Measurements from ENCODE around the gene PGRMC2. TPM values are rescaled to one million over a fixed set of nuclear protein-coding genes. Genes with fewer than 3 reads are reported as not detected.
A peak's percentile ranks its signal among the peaks of the same experiment; 100 is the strongest.
"Not testable (repeated sequence)": the region's sequence is repeated elsewhere in the genome, so short reads cannot be mapped to it uniquely, and the experiment has no call there.

Gene PGRMC2
- total RNA-seq, 2 donors from 2014 or later: 79.8 to 90.1 TPM

DNA sequence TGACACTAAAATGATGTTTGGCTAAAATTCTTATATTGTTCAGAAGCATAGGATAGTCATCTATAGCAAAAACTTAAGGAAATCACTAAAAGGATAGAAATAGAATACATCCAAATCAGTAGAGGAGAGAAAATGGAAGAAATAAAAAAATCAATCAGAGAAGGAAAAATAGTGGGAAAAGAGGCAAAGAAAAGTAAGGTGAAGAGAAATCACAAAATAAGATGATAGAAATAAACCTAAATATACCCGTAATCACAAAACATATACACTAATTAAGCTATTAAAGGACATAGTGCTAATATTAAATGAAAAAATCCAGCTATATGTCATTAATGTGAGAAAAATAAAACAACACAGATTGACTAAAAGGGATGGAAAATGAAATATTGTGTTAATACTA is 6.3 kb downstream of the PGRMC2 start:
- no peak for DNase-seq
- intact Hi-C loops (cut with DNase I, micrococcal nuclease): loop anchor here in 1 of 2 donors (10.0 kb wide), 1 partner anchor 273 kb away; no protein-coding TSS in a partner anchor

DNA sequence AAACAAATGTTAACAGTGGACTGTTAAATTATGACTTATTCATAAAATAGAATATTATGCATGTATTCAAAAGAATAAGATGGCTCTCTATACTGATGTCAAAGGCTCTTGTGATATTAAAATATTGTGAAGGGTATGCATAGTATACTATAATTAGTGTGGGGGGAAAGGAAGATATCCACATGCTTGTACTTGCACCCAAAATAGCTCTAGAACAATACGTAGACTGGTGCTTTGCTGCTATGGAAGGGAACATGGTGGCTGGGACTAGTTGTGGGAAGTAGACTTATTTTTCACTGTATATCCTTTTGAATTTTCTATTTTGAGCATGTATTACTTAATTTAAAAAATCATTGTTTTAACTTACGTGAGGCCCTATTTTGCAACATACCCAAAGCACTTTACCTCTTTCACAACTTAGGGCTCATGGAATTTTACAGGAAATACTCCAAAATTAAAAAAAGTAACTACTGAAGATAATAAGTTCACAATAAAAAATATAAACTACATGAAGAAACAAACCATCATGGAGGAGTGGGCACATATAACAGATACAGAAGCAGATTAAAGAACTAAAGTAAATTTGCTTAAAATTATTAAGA is 7.9 kb downstream of the PGRMC2 start:
- intact Hi-C loops (cut with DNase I, micrococcal nuclease): loop anchor here in 1 of 2 donors (10.0 kb wide), 1 partner anchor 275 kb away; no protein-coding TSS in a partner anchor
- DNase-seq (no peak), ATAC-seq (no peak)

More for the DNA sequence above, 6.3 kb downstream of the PGRMC2 start:
- ATAC-seq: no peak

DNA sequence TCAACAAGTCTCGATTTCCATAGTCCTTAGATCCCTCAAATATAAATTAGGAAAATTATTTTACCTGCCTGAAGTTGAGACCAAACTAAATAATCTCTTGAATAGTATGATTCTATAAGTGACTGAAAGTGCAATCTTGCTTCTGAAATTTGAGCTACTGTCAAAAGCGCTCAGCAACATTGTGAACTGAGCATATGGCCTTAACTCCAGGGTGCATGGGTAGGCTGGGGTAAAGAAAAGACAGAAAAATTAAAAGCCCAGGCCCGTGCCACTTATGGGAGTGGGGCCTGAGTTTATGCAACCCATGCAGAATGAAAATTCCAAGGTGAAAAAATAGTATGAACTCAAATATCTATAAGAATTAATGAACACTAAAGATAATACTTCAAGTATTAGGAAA is 9.8 kb downstream of the PGRMC2 start:
- DNase-seq: no peak
- intact Hi-C loops (cut with DNase I, micrococcal nuclease): no loop called here
- no peak for ATAC-seq

DNA sequence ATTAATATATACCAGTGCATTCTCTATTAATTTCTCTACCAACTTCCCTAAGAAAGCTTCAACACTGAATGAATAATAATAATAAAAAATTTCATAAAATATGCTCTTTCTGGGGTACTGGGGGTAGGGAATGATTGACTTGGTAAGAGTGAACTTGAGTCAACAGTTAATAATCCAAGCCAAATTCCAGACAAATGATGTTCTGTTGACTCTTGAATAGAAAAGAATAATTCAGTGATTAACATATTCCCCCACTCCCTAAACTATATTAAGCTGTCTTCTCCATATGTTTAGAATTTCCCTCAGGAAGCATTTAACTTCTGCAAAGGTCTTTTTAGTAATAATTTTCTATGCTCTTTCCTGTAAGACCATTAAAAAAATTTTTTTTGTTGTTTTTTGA is 12.3 kb downstream of the PGRMC2 start:
- intact Hi-C loops (cut with DNase I, micrococcal nuclease): no loop called here
- ATAC-seq (no peak), DNase-seq (no peak)

DNA sequence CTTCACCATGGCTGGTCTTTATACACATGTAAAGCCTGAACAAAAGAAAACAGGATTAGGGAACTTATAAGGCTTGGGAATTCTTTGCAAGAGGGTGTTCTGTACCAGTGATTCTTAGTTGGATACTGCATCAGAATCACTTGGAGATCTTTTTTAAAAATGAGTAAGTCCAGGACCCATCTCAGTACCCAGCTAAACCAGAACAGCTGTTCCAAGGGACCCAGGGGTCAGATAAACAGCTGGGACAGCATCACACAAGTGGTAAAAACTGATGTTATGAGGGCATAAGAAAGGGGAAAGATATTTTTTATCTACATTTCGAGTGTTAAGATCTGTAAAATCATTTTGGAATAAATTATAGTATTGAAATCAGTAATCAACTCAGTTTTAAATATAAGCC is 16.1 kb downstream of the PGRMC2 start:
- intact Hi-C loops (cut with DNase I, micrococcal nuclease): no loop called here
- DNase-seq: no peak
- ATAC-seq: no peak

DNA sequence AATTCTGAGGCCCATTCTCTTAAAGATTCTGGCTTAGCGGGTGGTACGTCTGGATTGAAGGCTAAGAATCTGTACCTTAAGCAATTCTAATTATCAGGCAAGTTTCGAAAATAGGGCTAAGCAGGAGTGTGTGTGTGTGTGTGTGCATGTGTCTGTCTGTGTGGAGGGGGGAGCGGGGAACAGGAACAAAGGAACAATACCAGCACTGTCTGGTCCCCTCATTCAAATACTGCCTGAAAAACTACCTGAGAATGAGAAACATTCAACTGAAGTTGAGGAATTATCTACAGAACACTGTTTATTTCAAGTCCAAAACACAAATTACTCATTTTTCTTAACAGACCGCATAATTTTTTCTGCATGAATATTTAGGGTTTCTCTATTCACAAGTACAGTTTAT is 18.6 kb downstream of the PGRMC2 start:
- no peak for DNase-seq
- no peak for ATAC-seq
- intact Hi-C loops (cut with DNase I, micrococcal nuclease): no loop called here

DNA sequence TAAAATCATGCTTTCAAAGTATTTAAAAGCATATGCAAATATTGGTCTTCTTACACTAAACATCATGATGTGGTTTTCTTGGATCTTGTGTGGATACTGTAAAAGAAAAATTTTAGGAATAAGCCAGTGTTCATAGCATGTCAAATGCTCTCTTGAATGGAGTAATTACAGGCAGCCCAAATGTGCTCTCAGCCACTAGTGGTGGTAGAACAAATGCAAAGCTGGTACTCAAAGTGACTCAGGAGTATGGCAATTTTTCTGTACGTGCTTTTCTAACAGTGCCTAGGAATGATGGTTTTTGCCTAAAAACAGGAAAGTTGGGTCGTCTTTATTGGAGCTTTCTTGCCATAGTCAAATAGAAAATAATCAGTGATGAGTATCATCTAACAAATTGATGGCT is 19.9 kb downstream of the PGRMC2 start:
- intact Hi-C loops (cut with DNase I, micrococcal nuclease): no loop called here
- DNase-seq (no peak), ATAC-seq (peak; percentile 26)

DNA sequence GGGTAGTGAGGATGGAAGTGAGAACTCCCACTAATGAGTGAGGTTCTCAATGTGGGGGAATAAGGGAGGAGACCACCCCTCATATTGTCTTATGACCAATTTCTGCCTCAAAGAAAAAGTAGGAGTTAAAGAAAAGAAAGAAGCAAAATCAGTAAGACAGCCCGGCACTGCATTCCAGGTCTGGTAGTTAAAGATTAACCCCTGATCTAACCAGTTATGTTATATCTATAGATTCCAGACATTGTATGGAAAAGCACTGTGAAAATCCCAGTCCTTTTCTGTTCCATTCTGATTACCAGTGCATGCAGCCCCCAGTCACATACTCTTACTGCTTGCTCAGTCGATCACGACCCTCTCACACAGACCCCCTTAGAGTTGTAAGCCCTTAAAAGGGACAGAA is 20.4 kb downstream of the PGRMC2 start:
- DNase-seq; intact Hi-C loops (cut with DNase I, micrococcal nuclease): not testable (repeated sequence)
- peak; percentile 77 for ATAC-seq

DNA sequence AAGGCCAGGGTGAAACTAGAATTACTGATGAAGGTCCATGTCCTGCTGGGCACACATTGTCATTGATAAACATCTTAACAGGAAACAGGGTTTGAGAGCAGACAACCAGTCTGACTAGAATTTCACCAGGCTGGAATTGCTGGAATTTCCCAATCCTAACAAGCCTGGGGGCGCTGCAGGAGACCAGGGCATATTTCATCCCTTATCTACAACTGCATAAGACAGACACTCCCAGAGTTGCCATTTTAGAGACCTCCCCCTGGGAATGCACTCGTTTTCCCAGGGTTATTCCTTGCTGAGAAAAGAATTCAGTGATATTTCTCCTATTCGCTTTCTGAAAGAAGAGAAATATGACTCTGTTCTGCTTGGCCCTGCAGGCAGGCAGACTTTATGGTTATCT is 22.1 kb downstream of the PGRMC2 start:
- ATAC-seq; intact Hi-C loops (cut with DNase I, micrococcal nuclease); DNase-seq: not testable (repeated sequence)

DNA sequence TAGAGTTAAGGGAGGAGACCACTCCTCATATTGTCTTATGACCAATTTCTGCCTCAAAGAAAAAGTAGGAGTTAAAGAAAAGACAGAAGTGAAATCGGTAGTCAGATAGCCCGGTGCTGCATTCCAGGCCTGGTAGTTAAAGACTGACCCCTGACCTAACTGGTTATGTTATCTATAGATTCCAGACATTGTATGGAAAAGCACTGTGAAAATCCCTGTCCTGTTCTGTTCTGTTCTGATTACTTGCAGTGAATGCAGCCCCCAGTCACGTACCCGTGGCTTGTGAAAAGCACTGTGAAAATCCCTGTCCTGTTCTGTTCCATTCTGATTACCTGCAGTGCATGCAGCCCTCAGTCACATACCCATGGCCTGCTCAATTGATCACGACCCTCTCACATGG is 27.7 kb downstream of the PGRMC2 start:
- intact Hi-C loops (cut with DNase I, micrococcal nuclease); ATAC-seq; DNase-seq: not testable (repeated sequence)

DNA sequence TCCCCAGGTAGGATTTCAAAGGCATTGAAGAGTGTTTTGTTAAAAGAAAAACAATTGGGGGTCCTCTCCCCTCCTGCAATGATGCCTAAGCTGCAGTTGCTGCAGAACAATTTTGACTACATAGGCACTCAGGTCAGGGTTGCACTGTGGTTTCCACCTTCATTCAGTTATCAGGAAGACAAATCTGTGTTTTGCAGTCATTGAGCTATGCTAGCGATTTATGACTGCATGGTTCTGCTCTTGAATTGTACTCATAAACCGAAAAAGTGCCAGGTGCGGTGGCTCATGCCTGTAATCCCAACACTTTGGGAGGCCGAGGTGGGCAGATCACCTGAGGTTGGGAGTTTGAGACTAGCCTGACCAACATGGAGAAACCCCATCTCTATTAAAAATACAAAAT is 29.4 kb downstream of the PGRMC2 start:
- intact Hi-C loops (cut with DNase I, micrococcal nuclease); DNase-seq: not testable (repeated sequence)
- peak; percentile 82 for ATAC-seq

DNA sequence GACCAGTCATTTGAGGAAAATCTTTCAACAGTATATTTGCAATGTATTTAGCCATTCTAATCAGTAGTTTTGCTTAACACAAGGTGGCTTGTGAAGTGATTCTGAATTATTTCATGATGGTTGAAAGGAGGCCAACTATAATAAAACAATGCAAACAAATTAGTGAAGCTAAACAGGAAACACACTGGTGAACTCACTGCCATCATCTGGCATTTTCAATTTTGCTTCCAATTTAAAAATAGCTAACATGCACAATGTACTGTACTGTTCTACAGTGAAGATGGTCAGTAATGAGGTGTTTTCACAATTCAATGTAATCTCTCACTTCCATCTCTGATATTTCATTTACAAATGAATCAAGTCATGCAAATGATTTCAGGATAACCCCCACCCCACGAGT is 31.1 kb downstream of the PGRMC2 start:
- DNase-seq (no peak), ATAC-seq (peak; percentile 85)
- intact Hi-C loops (cut with DNase I, micrococcal nuclease): no loop called here

DNA sequence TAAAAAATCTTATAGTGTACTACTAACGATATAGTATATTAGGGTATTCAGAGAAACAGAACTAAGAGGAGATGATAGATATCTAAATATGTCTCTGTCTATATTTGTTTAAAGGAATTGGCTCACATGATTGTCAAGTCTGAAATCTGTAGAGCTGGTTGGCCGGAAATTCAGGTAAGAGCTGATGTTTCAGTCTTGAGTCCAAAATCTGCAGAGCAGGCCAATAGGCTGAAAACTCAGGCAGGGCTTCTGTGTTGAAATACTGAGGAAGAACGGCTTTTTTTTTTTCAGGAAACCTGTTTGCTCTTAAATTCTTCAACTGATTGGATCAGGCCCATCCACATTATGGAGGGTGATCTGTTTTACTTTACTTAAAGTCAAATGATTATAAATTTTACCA is 31.7 kb downstream of the PGRMC2 start:
- no peak for DNase-seq
- intact Hi-C loops (cut with DNase I, micrococcal nuclease): no loop called here

DNA sequence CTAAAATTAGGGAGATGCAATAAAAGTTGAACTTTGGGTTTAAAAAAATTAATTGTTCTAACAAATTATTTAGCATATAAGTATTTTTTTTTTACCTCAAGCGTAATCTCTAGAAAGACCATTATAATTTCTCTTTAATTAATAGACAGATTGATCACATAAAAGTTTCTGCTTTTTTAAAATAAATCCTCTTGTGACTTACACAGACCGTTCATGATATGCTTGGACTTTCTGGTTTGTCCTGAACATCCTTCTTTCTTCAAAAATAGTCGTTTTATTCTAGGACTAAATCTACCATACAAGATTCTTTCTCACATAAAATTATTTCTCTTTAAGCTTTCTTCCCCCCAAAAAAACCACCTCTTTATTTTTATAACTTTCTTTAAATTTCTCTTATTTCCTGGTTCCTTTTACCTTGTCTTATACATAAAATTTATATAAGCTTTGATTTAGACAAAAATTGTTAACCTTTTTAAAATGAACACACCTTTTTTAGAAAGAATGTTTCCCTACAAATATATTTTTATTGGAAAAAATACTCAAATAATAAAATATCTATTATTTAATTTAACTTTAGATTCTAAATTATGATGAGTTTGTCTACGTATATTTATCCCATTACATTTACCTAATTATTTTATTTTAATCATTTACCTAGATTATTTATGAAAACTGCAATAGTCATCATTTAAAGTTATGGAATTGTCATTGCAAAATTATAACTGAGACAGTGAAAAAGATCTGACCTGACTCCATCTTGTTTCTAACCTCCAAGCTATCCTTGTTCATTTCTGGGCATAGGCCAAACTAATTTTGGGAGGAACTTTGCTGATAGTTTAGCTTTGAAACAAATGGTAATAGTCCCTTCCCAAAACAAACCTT is 37.6 kb downstream of the PGRMC2 start:
- intact Hi-C loops (cut with DNase I, micrococcal nuclease): no loop called here
- ATAC-seq: no peak
- DNase-seq: no peak

More for the DNA sequence above, 31.7 kb downstream of the PGRMC2 start:
- no peak for ATAC-seq

DNA sequence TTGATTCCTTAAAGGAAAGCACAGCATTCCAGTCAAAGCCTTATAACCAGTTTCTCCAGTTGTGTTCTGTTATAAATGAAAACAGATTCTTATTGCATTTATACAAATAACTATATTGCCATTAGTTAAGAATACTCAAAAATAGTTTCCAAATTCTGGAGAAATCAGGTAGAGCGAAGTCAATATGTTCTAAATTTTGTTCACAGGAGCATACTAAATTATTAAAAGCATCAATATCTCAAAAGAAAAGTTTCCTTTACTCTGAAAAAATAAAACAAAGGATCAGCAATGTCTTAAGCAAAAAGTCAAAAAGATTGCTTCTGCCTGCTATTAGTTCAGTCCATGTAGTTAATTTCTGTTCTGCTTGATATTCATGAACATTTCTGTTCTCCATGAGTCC is 39.7 kb downstream of the PGRMC2 start:
- intact Hi-C loops (cut with DNase I, micrococcal nuclease): no loop called here

DNA sequence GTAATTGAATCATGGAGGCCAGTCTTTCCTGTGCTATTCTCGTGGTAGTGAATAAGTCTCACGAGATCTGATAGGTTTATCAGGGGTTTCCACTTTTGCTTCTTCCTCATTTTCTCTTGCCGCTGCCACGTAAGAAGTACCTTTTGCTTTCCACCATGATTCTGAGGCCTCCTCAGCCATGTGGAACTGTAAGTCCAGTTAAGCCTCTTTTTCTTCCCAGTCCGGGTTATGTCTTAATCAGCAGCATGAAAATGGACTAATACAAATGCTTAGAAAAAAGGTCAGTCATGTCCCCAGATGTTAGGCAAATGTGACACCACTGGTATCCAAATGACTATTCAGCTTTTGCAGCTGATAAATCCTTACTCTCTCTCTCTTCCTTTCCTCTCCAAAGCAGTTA is 42.2 kb downstream of the PGRMC2 start:
- ATAC-seq; DNase-seq; intact Hi-C loops (cut with DNase I, micrococcal nuclease): not testable (repeated sequence)

More for the DNA sequence above, 39.7 kb downstream of the PGRMC2 start:
- no peak for DNase-seq
- no peak for ATAC-seq

DNA sequence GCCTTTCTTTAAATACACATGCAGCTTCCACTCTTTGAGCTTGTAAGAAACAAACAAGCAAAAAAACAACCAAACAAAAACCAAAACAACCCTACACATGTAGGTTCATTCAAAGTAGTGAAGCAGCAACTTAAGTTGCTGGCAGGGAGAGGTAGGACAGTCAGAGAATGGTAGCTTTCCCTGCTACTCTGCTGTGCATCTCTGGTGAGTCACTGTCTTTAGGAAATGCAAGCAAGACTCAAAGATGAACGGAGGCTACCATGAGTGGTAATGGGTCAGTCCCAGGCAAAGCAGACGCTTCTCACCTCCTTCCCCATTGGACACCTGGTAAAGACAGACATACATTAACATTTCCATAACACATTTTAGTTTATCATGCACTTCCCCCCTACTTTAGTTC is 43.2 kb downstream of the PGRMC2 start:
- intact Hi-C loops (cut with DNase I, micrococcal nuclease): no loop called here
- no peak for ATAC-seq

DNA sequence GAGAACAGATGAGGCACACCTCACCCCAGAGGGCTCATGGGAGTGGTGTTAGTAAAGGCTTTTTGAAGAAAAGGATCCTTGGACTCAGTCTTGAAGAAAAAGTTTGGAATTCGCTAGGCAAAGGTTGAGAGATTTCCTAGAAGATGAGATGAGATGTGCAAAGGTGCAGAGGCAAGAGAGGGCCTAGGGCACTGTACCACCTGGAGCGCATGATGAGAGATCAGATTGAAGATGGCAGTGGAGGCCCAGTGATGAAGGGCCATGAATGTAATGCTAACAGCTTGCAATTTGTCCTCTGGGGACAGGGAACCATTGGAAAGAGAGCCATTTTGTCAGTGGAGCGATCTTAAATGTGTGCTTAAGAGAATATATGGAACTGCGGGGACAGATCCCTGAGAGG is 45.0 kb downstream of the PGRMC2 start:
- DNase-seq (no peak), ATAC-seq (no peak)
- intact Hi-C loops (cut with DNase I, micrococcal nuclease): no loop called here

More for the DNA sequence above, 43.2 kb downstream of the PGRMC2 start:
- no peak for DNase-seq

DNA sequence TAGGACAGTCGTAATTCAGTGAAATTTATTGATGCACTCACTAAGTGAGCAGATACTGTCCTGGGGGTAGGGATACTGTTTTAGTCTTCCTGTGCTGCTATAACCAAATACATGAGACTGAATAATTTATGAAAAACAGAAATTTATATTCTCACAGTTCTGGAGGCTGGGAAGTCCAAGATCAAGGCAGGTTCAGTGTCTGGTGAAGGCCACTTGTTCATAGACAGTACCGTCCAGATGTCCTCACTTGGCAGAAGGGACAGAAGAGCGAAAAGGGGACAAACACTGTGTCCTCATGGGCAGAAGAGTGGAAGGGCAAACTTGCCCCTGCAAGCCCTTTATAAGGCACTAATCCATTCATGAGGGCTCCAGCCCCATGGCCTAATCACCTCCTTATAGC is 45.6 kb downstream of the PGRMC2 start:
- ATAC-seq (no peak), DNase-seq (no peak)
- intact Hi-C loops (cut with DNase I, micrococcal nuclease): no loop called here

DNA sequence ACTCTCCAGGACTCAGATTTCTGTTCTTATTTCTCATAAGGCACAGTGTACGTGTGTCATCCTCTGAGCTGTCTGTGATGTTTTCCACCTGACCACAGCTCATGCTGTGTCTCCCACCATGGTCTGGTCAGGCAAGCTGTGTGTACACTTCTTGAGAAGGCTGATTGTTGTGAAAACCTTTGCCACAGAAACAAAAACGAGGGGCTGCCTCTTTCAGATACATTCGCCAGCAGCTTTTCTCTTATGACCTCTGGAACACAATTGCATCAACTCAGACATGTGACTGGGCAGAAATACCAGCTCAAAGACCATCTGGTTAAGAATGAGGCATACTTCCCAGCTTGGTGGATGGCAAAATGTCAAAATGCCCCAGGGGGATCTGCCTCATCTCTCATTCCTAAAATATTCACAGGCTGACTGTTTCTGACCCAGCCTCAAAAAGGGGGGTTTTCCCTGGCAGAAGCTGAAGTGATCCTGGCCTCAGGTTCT is 46.1 kb downstream of the PGRMC2 start:
- intact Hi-C loops (cut with DNase I, micrococcal nuclease): no loop called here

More for the DNA sequence above, 46.1 kb downstream of the PGRMC2 start:
- DNase-seq: no peak
- no peak for ATAC-seq

Data from left colon (tissue), 2 donors.